HepG2 (cell line): ENCODE measurements around the gene KRT7.

Source experiments
- CTCF ChIP-seq: sonication (generic); formaldehyde crosslinking; IDR thresholded peaks from 2 replicates; pipeline ENCODE4 v1.5.0; 2020; ENCODE audit warnings: mild to moderate bottlenecking, missing genetic modification reagents, moderate library complexity
- NFIC ChIP-seq: IDR thresholded peaks from 2 replicates; pipeline ENCODE4 v1.6.1; 2012; ENCODE audit warnings: mild to moderate bottlenecking, low read length, inconsistent platforms
- RNF2 ChIP-seq: fragments of 450-650 bp; conservative IDR thresholded peaks from 2 replicates; pipeline ENCODE4 v1.6.1; 2016; ENCODE audit warnings: low read depth
- TAF1 ChIP-seq: sonication (generic); formaldehyde crosslinking; IDR thresholded peaks from 2 replicates; pipeline ENCODE4 v1.4.0; 2020; ENCODE audit warnings: missing genetic modification reagents
- ZNF329 ChIP-seq: sonication (generic); formaldehyde crosslinking; IDR thresholded peaks from 2 replicates; pipeline ENCODE4 v1.9.0; 2021; ENCODE audit warnings: low read depth, mild to moderate bottlenecking, missing genetic modification reagents
- ZZZ3 ChIP-seq: sonication (generic); formaldehyde crosslinking; IDR thresholded peaks from 2 replicates; pipeline ENCODE4 v1.4.0; 2020; ENCODE audit warnings: missing genetic modification reagents, mild to moderate bottlenecking, borderline replicate concordance

DNA sequence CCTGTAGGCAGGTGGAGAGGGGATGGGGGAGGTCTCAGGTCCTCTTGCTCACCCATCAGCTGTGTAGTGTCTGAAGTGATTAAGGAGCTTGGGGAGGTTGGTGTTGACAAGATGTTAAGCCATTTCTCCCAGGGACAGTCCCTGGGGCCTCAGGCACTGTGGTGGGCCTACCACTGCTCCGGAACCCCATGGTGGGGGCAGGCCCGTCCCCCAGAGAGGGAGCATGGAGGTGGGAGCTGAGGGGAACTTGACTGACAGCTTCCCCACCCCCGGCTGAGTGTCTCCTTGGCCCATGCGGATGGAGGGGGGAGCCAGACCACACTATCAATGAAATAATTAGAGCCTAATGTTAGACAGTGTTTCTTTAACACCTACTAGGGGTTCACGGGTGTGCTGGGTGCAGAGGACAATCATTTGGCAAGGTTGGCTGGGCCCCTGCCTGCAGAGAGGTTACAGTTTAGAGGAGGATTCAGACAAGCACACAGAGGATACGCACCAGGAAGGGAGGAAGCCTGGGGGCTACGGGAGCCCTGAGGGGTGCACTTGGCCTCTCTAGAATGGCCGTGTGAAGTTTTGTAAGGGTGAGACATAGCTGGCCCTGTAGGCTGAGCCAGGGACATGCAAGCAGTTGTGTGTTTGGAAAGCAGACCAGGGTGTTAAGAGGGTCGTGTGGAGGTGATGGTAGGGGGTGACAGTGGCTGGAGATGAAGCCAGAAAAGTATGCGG lies 22.0 kb upstream of the KRT7 start:
- TF ChIP-seq CTCF (CRISPR knock-in tag) (no peak), ZNF329 (CRISPR knock-in tag) (no peak), NFIC (no peak), RNF2 (no peak), TAF1 (no peak), ZZZ3 (CRISPR knock-in tag) (no peak)
